Hematopoietic multipotent progenitor cell treated with erythropoietin and hydrocortisone succinate and interleukin-3 and kit ligand, for 6 days (in vitro differentiated cells): Measurements from ENCODE around the gene MAP3K14.
A peak's percentile ranks its signal among the peaks of the same experiment; 100 is the strongest.

Source experiments
- DNase-seq: peaks from one replicate; pipeline ENCODE4 v3.0.0-alpha.2; 2015

MAP3K14 gene

GRCh38 chr17:45231481-45232116 lies 85.2 kb downstream of the MAP3K14 start:
- DNase-seq, result no peak

- no peak for DNase-seq
These were observed 85.9 kb downstream of the MAP3K14 start for GRCh38 chr17:45230787-45231480.

GRCh38 chr17:45230410-45230786 lies 86.4 kb downstream of the MAP3K14 start:
- no peak for DNase-seq

- DNase-seq, result no peak
These were observed 87.0 kb downstream of the MAP3K14 start for GRCh38 chr17:45229681-45230409.

GRCh38 chr17:45228763-45229539 lies 87.9 kb downstream of the MAP3K14 start:
- peak; percentile 87 for DNase-seq

GRCh38 chr17:45227926-45228762 lies 88.7 kb downstream of the MAP3K14 start:
- DNase-seq, result no peak

- peak; percentile 47 for DNase-seq
These were observed 89.5 kb downstream of the MAP3K14 start for GRCh38 chr17:45227101-45227925.

GRCh38 chr17:45226576-45226975 lies 90.2 kb downstream of the MAP3K14 start:
- no peak for DNase-seq

GRCh38 chr17:45225964-45226530 lies 90.8 kb downstream of the MAP3K14 start:
- peak; percentile 97 for DNase-seq

- DNase-seq, result no peak
These were observed 91.6 kb downstream of the MAP3K14 start for GRCh38 chr17:45225051-45225700.

- DNase-seq, result peak; percentile 31
These were observed 92.2 kb downstream of the MAP3K14 start for GRCh38 chr17:45224671-45225050.

- DNase-seq, result peak; percentile 47
These were observed 93.0 kb downstream of the MAP3K14 start for GRCh38 chr17:45223539-45224528.

- DNase-seq, result peak; percentile 42
These were observed 93.8 kb downstream of the MAP3K14 start for GRCh38 chr17:45222996-45223538.

GRCh38 chr17:45222289-45222995 lies 94.4 kb downstream of the MAP3K14 start:
- peak; percentile 81 for DNase-seq

- DNase-seq, result no peak
These were observed 94.9 kb downstream of the MAP3K14 start for GRCh38 chr17:45222014-45222288.

- peak; percentile 71 for DNase-seq
These were observed 95.5 kb downstream of the MAP3K14 start, which contains the start of gene FMNL1 for GRCh38 chr17:45221081-45222013. Gene FMNL1, plus strand, starts transcription at chr17:45221885. Its CDS starts 240 bp downstream, at chr17:45222125.

GRCh38 chr17:45220079-45220478 lies 96.7 kb downstream of the MAP3K14 start:
- no peak for DNase-seq
